Mesenchymal stem cell (in vitro differentiated cells and primary cell): ENCODE measurements around the gene SLC1A7.

Source experiments
- DNase-seq: peaks from one replicate; pipeline ENCODE4 v3.0.0-alpha.2; 2013
- H2AFZ ChIP-seq: one replicate; pipeline ENCODE4 v1.6.1; 2013; ENCODE audit warnings: low read depth, mild to moderate bottlenecking, control low read depth, inconsistent platforms, low read length, moderate library complexity
- H2AK5ac ChIP-seq: 2 replicates; pipeline ENCODE4 v1.6.1; 2013; ENCODE audit warnings: low read length, moderate library complexity, mild to moderate bottlenecking, inconsistent platforms; ENCODE audit not compliant: severe bottlenecking
- H2BK120ac ChIP-seq: one replicate; pipeline ENCODE4 v1.6.1; 2013; ENCODE audit warnings: low read depth, mild to moderate bottlenecking, inconsistent platforms, low read length, moderate library complexity
- H2BK12ac ChIP-seq, 2 experiments: one replicate each; pipeline ENCODE4 v1.6.1; 2013; ENCODE audit warnings: inconsistent platforms in 2 of 2, low read length in 2 of 2, mild to moderate bottlenecking in 2 of 2, moderate library complexity in 2 of 2, control low read depth in 1 of 2
- H2BK15ac ChIP-seq: one replicate; pipeline ENCODE4 v1.6.1; 2013; ENCODE audit warnings: mild to moderate bottlenecking, low read depth, inconsistent platforms; ENCODE audit not compliant: poor library complexity, severe bottlenecking
- H2BK5ac ChIP-seq: 2 replicates; pipeline ENCODE4 v1.6.1; 2013; ENCODE audit warnings: low read depth, mild to moderate bottlenecking, low read length, control low read depth, inconsistent platforms; ENCODE audit not compliant: poor library complexity, severe bottlenecking
- H3K14ac ChIP-seq, 2 experiments: one replicate each; pipeline ENCODE4 v1.6.1; 2013; ENCODE audit warnings: inconsistent platforms in 2 of 2, low read length in 2 of 2, control low read depth in 1 of 2, mild to moderate bottlenecking in 1 of 2, moderate library complexity in 1 of 2
- H3K18ac ChIP-seq, 2 experiments: one replicate each; pipeline ENCODE4 v1.6.1; 2013; ENCODE audit warnings: inconsistent platforms in 2 of 2, low read length in 2 of 2, control low read depth in 1 of 2, low read depth in 1 of 2, mild to moderate bottlenecking in 1 of 2
- H3K23ac ChIP-seq, 2 experiments: one replicate each; pipeline ENCODE4 v1.6.1; 2013; ENCODE audit warnings: inconsistent platforms in 2 of 2, low read length in 2 of 2, mild to moderate bottlenecking in 2 of 2, moderate library complexity in 2 of 2, control low read depth in 1 of 2
- H3K27ac ChIP-seq: 2 replicates; pipeline ENCODE4 v1.5.1; 2013; ENCODE audit warnings: mild to moderate bottlenecking, moderate library complexity, low read length, control low read depth, inconsistent platforms; ENCODE audit not compliant: poor library complexity, severe bottlenecking
- H3K27me3 ChIP-seq, 2 experiments: 2 replicates each; pipeline versions ENCODE4 v1.6.1 to v1.7.0; 2013; ENCODE audit warnings: low read length in 2 of 2, mild to moderate bottlenecking in 2 of 2, moderate library complexity in 2 of 2, control low read depth in 1 of 2, inconsistent platforms in 1 of 2; ENCODE audit not compliant: control insufficient read depth in 1 of 2, insufficient read depth in 1 of 2
- H3K36me3 ChIP-seq, 2 experiments: 2 replicates each; pipeline versions ENCODE4 v1.6.1 to v1.7.0; 2013; ENCODE audit warnings: low read length in 2 of 2, control low read depth in 1 of 2, inconsistent platforms in 1 of 2, low read depth in 1 of 2, mild to moderate bottlenecking in 1 of 2; ENCODE audit not compliant: insufficient read depth in 2 of 2, control insufficient read depth in 1 of 2
- H3K4ac ChIP-seq, 2 experiments: one replicate each; pipeline ENCODE4 v1.6.1; 2013; ENCODE audit warnings: inconsistent platforms in 2 of 2, low read length in 2 of 2, mild to moderate bottlenecking in 2 of 2, moderate library complexity in 2 of 2, control low read depth in 1 of 2, low read depth in 1 of 2
- H3K4me1 ChIP-seq: 2 replicates; pipeline ENCODE4 v1.6.1; 2013; ENCODE audit warnings: low read depth, low read length, control low read depth; ENCODE audit not compliant: control insufficient read depth, insufficient read depth
- H3K4me2 ChIP-seq: 2 replicates; pipeline ENCODE4 v1.6.1; 2013; ENCODE audit warnings: low read length, mild to moderate bottlenecking, inconsistent platforms; ENCODE audit not compliant: poor library complexity, severe bottlenecking
- H3K4me3 ChIP-seq, 2 experiments: 2 replicates each; pipeline versions ENCODE4 v1.5.1 to v1.7.0; 2013; ENCODE audit warnings: low read length in 2 of 2, mild to moderate bottlenecking in 2 of 2, control low read depth in 1 of 2, low read depth in 1 of 2; ENCODE audit not compliant: insufficient read depth in 1 of 2
- H3K79me1 ChIP-seq: replicated peaks from 2 replicates; pipeline ENCODE4 v1.6.1; 2013; ENCODE audit warnings: mild to moderate bottlenecking, control low read depth, low read length, inconsistent platforms; ENCODE audit not compliant: poor library complexity, severe bottlenecking
- H3K9ac ChIP-seq: 2 replicates; pipeline ENCODE4 v1.7.0; 2013; ENCODE audit warnings: mild to moderate bottlenecking, low read length, moderate library complexity
- H3K9me3 ChIP-seq: 2 replicates; pipeline ENCODE4 v1.7.0; 2013; ENCODE audit warnings: mild to moderate bottlenecking, low read length; ENCODE audit not compliant: control insufficient read depth
- H4K8ac ChIP-seq: one replicate; pipeline ENCODE4 v1.6.1; 2013; ENCODE audit warnings: inconsistent platforms, mild to moderate bottlenecking, low read length, moderate library complexity
- H4K91ac ChIP-seq: one replicate; pipeline ENCODE4 v1.6.1; 2013; ENCODE audit warnings: mild to moderate bottlenecking, low read length, inconsistent platforms
- WGBS: methylation state at CpG from one replicate; pipeline ENCODE4 v1.1.7; 2013; ENCODE audit warnings: mixed read lengths; 5-methylcytosine and 5-hydroxymethylcytosine counted together

The SLC1A7 gene

GRCh38 chr1:53079251-53079650, 63.2 kb downstream of the SLC1A7 start:
- Histone ChIP-seq H2BK5ac (no peak overlapping the region), H3K9me3 (no peaks in the 10 kb centered on the region), H3K36me3 (peaks cover 0 to 83% of the 10 kb centered on the region in 2 experiments), H4K91ac (no peak overlapping the region), H4K8ac (no peak overlapping the region), H2BK15ac (no peak overlapping the region), H3K79me1 (no peaks in the 10 kb centered on the region), H3K4me1 (peaks cover 2% of the 10 kb centered on the region), H2AK5ac (no peak overlapping the region), H3K23ac (no peak overlapping the region), H3K4me2 (no peak overlapping the region), H2BK12ac (no peak overlapping the region), H3K4ac (no peak overlapping the region), H3K9ac (no peak overlapping the region), H3K27me3 (no peaks in the 10 kb centered on the region), H3K27ac (no peak overlapping the region), H3K4me3 (no peak overlapping the region), H2AFZ (no peak overlapping the region), H2BK120ac (no peak overlapping the region), H3K18ac (no peak overlapping the region), H3K14ac (no peak overlapping the region)
- DNase-seq = no peak
- 88% methylated on average over 4 of the region's 4 CpGs for WGBS

DNA sequence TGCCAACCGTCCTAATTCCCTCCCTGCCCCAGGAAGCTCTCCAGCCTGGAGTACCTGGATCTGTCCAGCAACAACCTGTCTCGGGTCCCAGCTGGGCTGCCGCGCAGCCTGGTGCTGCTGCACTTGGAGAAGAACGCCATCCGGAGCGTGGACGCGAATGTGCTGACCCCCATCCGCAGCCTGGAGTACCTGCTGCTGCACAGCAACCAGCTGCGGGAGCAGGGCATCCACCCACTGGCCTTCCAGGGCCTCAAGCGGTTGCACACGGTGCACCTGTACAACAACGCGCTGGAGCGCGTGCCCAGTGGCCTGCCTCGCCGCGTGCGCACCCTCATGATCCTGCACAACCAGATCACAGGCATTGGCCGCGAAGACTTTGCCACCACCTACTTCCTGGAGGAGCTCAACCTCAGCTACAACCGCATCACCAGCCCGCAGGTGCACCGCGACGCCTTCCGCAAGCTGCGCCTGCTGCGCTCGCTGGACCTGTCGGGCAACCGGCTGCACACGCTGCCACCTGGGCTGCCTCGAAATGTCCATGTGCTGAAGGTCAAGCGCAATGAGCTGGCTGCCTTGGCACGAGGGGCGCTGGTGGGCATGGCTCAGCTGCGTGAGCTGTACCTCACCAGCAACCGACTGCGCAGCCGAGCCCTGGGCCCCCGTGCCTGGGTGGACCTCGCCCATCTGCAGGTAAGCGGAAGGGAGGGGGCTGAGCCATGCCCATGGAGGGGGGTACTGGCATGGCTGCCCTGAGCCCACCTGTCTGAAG, 63.9 kb downstream of the SLC1A7 start:
- 95% methylated on average over 46 of the region's 46 CpGs for WGBS
- DNase-seq = no peak
- no peaks in the 10 kb centered on the region for H3K27me3 ChIP-seq

DNA sequence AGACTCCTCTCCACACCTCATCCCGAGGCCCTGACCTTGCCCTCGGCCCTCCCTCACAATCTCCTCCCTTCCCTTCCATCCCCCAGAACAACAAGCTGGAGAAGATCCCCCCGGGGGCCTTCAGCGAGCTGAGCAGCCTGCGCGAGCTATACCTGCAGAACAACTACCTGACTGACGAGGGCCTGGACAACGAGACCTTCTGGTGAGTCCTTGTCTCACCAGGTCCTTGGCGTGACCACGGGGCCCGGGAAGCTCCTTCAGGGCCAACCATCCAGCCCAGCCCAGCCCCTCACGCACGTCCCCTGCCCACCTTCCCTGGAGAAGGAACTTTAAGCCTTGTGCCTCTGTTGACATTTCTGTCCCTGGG, 64.9 kb downstream of the SLC1A7 start:
- Histone ChIP-seq H3K36me3 (peaks cover 0 to 73% of the 10 kb centered on the region in 2 experiments), H2BK5ac (no peak overlapping the region)

More for the DNA sequence above, 63.9 kb downstream of the SLC1A7 start:
- Histone ChIP-seq H3K27ac (no peak overlapping the region), H3K4me2 (no peak overlapping the region), H3K79me1 (no peaks in the 10 kb centered on the region), H2BK120ac (no peak overlapping the region), H3K9me3 (no peaks in the 10 kb centered on the region), H3K4me3 (no peak overlapping the region), H3K18ac (no peak overlapping the region), H2BK12ac (no peak overlapping the region), H3K14ac (no peak overlapping the region), H2AFZ (no peak overlapping the region), H4K8ac (no peak overlapping the region), H3K4me1 (peaks cover 2% of the 10 kb centered on the region), H3K4ac (no peak overlapping the region), H2AK5ac (no peak overlapping the region), H4K91ac (no peak overlapping the region), H3K9ac (no peak overlapping the region), H3K23ac (no peak overlapping the region), H3K36me3 (peaks cover 0 to 76% of the 10 kb centered on the region in 2 experiments), H2BK5ac (no peak overlapping the region), H2BK15ac (no peak overlapping the region)

GRCh38 chr1:53076721-53077598, 65.5 kb downstream of the SLC1A7 start:
- H3K18ac ChIP-seq = no peak overlapping the region
- DNase-seq = no peak
- no peak overlapping the region for H3K4me2 ChIP-seq
- no peak overlapping the region for H2BK5ac ChIP-seq
- H3K9ac ChIP-seq = no peak overlapping the region
- no peaks in the 10 kb centered on the region for H3K9me3 ChIP-seq
- no peak overlapping the region for H4K91ac ChIP-seq
- no peak overlapping the region for H3K14ac ChIP-seq
- H2AFZ ChIP-seq = no peak overlapping the region
- no peak overlapping the region for H2AK5ac ChIP-seq
- H2BK15ac ChIP-seq = no peak overlapping the region
- no peak overlapping the region for H3K23ac ChIP-seq
- H3K4ac ChIP-seq = no peak overlapping the region
- H3K79me1 ChIP-seq = no peaks in the 10 kb centered on the region
- H3K27me3 ChIP-seq = no peaks in the 10 kb centered on the region
- no peak overlapping the region for H4K8ac ChIP-seq
- no peak overlapping the region for H2BK120ac ChIP-seq
- H3K4me3 ChIP-seq = no peak overlapping the region
- H3K36me3 ChIP-seq = peaks cover 0 to 73% of the 10 kb centered on the region in 2 experiments
- H3K27ac ChIP-seq = no peak overlapping the region
- 90% methylated on average over 19 of the region's 19 CpGs for WGBS
- no peaks in the 10 kb centered on the region for H3K4me1 ChIP-seq
- H2BK12ac ChIP-seq = no peak overlapping the region

More for the DNA sequence above, 64.9 kb downstream of the SLC1A7 start:
- no peak overlapping the region for H3K4ac ChIP-seq
- H3K27ac ChIP-seq = no peak overlapping the region
- H2AFZ ChIP-seq = no peak overlapping the region
- no peaks in the 10 kb centered on the region for H3K27me3 ChIP-seq
- no peak overlapping the region for H2BK120ac ChIP-seq
- H3K4me3 ChIP-seq = no peak overlapping the region
- no peaks in the 10 kb centered on the region for H3K9me3 ChIP-seq
- 94% methylated on average over 13 of the region's 13 CpGs for WGBS
- no peak overlapping the region for H2AK5ac ChIP-seq
- H2BK15ac ChIP-seq = no peak overlapping the region
- no peak overlapping the region for H4K91ac ChIP-seq
- no peak for DNase-seq
- no peak overlapping the region for H3K14ac ChIP-seq
- no peak overlapping the region for H4K8ac ChIP-seq
- H2BK12ac ChIP-seq = no peak overlapping the region
- no peaks in the 10 kb centered on the region for H3K4me1 ChIP-seq
- H3K23ac ChIP-seq = no peak overlapping the region
- H3K9ac ChIP-seq = no peak overlapping the region
- H3K18ac ChIP-seq = no peak overlapping the region
- H3K79me1 ChIP-seq = no peaks in the 10 kb centered on the region
- H3K4me2 ChIP-seq = no peak overlapping the region
